ENCODE measurements around the gene MAD1L1.

The MAD1L1 gene

DNA sequence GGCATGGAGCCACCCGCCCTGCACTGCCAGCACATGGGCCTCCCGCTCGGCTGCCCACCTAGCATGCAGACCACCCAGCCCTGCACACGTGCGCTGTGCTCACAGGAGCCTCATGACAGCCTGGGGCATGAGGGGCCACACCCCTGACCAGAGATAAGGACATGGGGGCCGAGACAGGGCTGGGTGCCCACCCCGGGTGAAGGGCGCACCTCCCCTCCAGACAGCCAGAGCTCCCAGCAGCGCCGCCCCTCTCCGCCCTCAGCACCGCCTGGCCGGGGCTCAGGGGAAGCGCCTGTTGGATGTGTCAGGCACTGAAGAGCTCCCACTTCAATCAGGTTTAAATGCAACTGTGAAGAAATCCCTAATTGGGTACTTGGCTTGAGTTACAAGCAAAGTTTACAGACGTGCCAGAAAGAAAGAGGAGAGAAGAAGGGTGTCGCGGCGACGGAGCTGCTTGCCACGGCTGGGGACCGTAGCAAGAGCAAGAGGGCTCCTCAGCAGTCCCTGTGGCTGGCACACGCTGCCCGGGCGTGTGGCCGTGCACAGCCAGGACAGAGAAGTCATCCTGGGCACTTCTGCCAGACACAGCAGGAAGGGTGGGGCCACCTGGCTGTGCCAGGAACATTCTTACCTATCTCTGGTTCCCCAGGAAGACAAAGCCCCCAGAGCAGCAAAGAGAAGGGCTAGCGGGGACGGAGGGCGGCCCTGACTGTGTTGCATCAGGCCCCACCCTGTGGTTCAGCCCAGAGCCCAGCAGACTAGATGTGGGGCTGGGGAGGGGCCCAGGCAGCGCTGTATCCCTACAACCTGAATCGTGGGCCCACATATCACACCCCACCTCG, 315.3 kb downstream of the MAD1L1 start:
- DNase-seq = no peak

DNA sequence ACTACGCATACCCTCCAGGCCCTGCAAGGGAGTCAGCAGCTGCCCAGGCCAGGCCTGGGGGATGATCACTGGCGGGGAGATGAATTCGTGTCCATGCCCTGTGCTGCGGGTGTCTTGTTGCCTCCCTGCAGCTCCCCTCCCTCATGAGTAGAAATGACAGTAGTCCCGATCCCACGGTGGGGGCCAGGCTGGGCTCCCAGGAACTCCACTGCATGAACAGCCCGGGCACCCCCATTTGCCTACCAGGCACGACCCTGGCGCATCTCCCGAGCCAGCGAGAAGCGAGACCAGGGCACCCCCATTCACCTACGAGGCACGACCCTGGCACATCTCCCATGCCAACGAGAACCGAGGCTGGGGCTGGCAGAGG, 316.2 kb downstream of the MAD1L1 start:
- no peak for DNase-seq

DNA sequence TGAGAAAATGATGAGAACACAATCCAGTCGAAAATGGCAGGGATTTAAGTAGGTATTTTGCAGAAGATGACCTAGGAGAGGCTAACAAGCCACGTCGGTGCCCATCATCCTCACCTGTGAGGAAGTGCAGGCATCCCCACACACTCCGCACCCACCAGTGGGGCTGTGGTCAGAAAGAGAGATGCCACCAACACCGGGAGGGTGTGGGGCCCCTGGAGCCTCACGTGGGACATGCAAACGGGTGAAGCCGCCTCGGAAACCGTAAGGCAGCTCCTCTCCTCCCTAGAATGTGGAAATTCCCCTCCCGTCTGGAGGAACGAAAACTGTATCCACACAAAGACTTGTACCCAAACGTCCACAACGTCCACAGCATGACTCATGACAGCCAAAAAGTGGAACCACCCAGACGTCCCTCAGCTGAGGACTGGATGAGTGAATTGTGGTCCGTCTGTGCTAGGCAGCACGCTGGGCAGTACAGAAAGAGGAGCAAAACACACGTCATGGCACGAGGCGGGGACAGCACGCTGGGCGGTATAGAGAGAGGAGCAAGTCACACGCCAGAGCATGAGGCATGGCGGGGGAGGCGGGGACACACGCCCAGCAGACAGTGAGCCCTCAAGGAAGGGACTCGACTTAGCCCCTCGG, 316.7 kb downstream of the MAD1L1 start:
- no peak for DNase-seq

DNA sequence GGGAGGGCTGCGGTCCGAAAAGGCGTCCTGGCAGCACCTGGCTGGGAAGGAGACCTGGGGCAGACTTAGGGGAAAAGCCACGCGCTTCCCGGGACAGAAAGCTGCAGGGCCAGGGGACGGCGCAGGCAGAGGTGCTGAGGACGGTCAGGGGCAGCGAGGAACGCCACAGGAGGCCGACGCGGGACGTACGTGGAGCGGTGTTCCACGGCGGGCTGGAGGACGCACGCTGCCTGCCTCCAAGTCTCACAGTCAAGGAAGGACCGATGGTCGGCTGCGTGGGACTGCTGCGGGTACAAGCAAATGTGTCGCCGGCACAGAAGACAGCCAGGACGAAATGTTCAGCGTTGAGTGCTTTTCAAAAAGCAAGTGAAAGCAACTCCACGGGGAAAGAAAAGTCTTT, 317.4 kb downstream of the MAD1L1 start:
- DNase-seq = no peak

DNA sequence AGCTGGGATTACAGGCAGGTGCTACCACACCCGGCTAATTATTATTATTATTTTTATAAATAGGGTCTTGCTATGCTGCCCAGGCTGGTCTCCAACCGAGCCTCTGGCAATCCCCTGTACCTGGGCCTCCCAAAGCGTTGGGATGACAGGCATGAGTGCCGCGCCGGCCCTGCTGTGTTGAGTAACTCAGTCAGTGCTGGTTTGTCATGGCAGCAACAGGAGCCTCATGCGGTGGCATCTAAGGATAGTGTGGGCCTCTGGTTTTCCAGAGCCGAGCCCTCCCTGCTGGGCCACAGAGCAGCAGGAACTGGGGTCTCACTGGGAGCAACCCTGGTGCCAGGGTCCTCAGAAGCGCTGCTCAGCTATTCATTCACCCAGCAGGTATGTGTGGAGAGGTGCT, 318.0 kb downstream of the MAD1L1 start:
- DNase-seq = no peak

DNA sequence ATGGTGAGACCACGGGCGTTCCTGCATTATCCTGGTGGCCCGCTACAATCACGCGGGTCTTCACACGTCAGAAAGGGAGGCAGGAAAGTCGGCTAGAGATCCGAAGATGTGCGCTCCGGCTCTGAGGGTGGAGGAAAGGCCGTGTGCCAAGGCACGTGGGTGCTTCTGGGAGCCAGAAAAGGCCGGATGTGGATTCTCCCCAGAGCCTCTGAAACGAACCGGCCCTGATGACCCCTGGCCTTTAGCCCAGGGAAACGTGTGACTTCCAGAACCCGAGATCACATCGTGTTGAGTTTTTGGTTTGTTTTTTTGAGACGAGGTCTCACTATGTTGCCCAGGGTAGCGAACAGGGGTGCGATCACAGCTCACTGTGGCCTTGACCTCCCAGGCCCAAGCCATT, 318.4 kb downstream of the MAD1L1 start:
- no peak for DNase-seq

DNA sequence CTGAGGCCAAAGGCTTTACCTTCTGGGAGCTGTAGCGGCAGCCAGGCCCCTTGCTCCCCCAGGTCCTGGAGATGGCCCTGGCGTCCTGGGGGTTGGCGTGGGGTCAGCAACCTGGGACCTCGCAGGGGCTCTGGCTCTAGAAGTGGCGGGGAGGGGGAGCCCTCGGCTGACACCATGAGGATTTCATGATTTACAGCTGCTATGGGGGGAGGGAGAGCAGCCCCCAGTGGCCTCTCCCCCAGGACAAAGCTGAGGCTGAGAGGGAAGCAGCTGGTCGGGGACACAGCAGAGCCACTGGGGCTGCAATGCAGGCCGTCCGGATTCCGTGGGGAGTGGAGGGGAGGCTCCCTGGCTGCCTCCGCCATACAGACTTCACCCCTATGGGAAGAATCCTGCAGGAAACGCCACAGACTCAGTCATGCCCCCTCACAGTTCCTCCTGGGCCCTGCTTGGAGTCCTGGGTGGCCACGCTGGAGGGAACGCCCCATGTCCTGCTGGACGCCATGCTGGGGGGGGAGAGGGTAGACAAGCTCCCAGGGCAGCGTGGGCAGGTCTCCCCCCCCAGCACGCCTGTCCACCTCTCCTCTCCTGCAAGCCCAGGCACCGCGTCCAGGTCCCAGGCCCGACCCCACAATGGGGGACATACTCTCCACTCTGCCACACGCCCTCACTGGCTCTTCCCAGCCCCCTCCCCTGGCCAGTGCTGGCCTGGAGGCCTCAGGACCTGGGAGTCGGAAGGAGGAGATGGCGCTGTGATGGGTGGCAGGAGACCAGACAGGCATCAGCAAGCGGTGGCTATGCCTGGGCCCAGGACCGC, 319.1 kb downstream of the MAD1L1 start:
- no peak for DNase-seq

DNA sequence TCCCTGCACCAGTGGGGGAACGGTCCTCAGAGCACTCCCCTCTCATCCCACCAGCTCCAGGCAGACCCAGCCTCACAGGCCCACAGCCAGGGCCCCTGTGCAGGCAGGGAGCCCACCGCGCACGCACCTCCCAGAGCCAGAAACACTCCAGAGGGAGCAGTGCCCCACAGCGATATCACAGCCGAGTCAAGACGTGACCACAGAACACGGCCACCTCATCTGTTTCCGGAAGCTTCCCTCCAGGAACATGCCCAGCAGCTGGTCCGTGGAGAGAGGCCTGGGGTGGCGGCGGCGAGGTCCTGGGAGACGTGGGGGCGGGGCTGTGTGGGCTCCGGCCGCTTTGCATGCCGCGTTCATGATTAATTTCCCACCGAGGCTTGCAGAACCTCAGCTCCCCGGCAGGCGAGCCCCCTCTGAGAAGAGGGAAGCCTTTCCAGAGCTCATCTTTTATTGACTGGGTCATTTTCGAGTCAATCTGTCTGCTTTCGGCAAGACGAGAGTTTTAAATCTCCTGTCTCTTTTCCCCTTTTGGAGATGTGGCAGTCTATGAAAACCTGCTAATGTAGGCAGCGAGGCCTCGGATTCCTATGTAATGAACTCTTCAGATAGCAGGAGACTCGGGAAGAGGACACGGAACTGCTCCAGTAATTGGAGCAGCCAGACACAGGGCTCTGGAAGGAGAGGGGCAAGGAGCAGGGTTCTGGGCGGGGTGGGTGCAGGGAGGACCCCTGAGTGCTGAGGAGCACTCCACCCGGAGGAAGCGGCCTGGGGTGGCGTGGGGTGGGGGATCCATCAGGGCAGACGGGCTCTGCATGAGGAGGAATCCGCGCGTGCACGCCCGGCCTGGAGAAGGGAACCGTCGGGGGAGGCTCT, 319.9 kb downstream of the MAD1L1 start:
- no peak for DNase-seq

DNA sequence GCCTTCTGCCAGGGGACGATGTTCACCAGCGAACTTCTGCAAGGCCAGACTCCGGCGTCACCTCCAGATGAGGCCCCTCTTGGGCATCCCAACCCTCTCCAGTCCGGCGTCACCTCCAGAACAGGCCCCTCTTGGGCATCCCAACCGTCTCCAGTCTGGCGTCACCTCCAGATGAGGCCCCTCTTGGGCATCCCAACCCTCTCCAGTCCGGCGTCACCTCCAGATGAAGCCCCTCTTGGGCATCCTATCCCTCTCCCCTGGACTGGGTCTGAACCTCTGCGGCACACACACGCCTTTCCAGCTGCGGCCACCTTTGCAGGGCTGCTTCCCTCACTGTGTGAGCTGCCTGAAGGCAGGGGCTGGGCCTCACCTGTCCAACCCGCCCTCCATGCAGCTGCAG, 321.2 kb downstream of the MAD1L1 start:
- DNase-seq = no peak

DNA sequence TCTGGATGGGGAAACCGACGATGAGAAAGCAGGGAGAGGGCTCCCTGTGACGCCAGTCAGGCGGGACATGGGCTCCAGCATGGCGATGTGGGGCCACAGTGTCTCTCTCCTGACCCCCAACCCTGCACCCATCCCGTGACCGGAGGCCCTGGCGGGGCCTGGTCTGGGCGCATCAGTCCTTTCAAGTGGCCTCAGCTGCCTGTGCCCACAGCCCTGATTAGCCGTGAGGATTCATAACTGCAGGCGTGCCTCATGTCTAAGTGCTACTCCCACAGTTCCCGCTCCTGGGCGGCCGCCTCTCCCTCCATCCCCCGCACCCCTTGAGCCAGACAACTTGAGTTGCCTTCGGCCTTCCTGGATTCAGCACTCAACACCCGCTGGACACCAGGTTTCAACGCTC, 321.9 kb downstream of the MAD1L1 start:
- DNase-seq = no peak

DNA sequence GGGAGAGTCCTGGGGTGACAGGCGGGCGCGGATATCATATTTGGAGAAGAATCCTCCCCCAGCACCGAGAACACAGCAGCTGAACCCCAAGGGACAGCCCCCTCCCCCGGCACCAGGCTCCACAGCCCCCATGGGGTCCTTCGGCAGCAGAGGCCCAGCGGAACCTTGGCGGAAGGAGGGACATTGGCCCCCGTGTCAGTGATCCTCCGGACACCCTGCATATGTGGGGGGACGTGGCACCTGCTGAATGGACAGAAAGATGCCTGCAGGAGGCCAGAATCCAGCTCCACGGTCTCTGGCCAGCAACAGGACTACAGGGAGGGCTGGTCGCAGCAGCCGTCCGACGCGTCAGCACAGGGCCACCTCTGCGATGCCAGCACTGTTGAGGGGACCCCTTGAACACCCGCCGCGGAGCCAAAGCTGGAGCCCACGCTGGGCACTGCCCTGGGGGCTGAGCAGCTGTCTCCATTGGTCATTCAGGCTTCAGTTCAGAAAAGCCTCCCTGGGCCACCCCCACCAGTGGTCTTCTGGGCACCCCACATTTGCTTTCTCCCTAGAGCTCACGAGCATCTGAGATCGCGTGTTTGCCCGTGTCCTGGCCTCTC, 322.6 kb downstream of the MAD1L1 start:
- no peak for DNase-seq

DNA sequence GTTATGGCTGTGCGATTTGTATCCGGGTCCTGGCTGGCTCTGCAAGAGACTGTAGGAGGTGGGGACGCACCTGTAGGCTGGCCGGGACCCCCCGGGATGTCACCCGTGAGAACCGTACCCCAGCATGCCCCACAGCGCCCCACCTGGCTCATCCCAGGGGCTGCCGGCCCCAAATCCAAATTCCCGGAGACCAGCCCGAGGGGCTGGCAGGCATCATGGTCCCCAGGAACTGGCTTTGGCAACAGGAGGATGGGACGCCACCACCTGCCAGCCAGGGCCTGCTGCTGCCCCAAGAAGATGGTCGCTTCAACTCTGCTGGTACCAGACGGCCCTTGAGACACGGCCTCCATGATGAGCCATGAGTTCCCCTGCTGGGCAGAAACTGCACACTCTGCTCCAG, 323.3 kb downstream of the MAD1L1 start:
- no peak for DNase-seq

DNA sequence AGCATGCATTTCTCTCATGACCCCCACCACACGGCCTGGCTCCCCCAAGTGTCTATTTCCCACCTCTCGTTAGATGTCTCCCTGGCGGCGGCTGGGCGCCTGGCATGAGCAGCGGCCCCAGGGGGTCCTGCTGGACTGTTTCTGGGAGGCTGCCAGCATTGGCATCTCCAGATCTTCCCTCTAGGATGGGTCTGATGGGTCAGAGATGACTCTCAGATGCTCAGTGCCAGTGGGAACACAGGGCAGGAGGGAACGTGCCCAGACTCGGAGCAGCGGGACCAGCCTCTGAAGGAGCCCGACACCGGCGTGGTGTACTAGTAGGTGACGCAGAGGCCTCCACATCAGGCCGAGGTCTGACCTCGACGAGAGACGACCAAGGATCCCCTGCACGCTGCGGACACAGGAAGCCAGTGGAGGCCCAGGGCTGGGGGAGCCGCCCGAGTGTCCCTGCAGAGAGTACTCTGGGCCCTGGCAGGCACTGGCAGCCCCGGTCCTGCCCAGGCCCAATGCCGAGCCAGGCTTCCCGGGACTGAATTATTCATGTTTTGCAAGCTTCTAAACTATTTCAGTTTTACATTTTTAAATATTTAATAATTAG, 323.8 kb downstream of the MAD1L1 start:
- DNase-seq = no peak

DNA sequence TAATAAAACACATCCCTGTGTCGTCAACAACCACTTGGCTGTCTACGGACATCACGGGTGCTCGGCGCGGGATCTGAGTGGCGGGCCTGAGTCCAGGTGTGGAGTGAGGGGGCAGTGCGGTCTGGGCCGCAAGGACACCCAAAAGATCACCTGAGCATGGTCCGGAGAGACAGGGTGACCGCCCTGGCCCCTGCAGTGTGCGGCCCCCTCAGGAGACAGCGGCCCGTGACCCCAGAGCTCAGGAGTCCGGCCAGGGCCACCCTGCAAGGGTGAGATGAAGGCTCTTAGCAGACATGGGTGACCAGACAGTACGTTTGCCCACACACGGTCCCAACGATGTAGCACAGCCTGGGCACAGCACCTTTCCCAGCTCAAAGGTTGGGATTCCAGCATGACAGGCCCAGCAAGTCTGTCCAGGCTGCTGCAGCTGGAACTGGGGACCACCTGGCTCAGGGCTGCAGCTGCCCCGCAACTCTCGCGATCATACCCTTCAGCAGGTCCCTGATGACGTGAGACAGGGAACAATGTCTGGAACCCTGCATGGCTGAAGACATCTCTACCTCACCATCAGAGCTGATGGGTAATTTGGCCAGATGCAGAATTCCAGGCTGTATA, 324.9 kb downstream of the MAD1L1 start:
- DNase-seq = no peak

DNA sequence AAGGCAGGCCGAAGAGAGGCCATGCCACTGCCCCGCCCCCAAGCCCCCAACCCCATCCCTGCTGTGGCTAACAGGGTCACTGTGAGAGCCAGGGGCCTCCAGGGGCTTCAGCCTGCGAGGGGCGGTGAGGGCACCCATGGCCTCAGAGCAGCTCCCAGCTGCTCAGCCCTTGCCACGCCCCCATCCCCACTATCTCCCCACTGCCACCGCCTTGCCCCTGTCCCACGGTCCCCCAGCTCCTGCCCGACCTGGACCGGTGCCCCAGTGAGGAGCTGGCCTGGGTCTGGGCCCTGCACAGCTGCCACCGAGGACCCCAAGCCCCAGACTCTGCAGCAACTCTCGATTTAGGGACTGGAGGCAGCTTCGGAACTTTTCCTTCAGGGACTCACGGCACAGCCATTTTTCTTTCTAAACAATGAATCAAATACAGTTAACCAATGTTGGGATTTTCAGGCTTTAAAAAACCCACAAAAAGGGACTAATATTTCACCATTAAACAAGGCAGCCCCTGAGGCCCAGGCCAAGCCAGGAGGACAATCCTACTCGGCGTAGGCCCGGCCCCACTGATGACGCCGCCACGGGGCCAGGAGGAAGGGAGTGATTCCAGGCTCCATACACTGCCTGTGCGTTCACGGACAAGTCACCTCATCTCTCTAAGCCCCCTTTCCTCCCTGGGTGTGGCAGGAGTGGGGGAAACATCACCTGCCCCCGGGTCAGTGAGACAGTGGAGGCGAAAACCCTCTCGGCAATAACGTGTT, 325.6 kb downstream of the MAD1L1 start:
- no peak for DNase-seq

DNA sequence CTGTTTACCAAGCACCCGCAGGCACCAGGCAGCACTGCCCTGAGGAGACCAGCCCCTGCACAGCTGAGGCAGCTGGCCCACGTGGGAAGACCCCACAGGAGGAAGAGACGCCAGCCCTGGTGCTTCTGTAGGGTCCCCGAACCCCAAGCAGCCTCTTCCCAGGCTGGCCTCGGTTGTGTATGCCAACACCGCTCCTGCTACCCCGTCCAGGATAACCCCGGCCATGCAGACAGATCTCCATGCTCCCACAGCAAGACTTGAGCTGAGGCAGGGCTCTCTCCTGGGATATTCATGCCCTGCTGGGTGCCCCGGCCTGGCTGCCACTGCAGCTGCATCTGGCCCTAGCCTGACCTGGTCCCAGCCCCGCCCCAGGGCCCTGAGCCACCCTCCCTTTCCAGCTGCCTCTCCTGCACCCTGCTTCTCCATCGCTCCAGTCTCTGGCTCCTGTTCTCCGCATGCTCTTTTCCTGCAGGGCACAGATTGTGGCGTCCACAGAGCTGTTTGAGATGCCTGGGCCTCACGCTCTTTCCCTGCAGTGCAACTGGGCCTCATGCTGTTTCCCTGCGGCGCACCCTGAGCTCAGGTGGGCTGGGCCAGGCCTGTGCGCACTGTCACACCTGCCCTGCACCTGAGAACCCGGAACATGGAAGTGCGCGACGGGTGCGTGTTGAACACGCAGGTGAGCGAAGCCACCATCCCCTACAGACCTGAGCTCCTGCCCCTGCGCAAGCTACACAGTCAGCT, 326.5 kb downstream of the MAD1L1 start:
- no peak for DNase-seq

DNA sequence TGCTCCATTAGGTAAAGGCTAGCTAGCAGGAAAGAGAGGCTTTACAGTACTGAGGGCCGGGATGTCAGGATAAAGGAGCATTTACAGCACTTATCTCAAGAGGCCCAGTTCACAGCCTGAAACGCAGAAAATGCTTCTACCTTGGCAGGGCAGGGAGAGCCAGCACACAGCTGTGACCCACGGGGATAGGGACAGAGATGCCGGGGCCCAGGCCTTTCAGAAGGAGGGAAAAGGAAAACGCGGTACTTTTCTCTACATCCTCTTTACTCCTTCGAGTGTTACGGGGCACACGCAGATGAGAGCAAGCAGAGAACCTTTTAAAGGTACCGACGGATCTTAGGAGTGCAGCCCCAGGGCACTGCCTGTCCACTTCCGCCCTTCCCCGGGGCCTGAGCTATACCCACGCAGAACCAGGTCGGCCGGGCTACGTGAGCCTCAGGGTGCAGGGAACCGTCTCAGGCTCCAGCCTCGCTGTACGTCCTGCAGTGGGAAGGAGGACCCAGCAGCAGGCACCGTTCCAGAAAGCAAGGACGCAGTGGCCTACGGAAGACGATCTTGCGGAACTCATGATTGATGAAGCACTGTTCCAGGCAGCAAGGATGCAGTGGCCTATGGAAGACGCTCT, 330.4 kb downstream of the MAD1L1 start:
- DNase-seq = no peak

DNA sequence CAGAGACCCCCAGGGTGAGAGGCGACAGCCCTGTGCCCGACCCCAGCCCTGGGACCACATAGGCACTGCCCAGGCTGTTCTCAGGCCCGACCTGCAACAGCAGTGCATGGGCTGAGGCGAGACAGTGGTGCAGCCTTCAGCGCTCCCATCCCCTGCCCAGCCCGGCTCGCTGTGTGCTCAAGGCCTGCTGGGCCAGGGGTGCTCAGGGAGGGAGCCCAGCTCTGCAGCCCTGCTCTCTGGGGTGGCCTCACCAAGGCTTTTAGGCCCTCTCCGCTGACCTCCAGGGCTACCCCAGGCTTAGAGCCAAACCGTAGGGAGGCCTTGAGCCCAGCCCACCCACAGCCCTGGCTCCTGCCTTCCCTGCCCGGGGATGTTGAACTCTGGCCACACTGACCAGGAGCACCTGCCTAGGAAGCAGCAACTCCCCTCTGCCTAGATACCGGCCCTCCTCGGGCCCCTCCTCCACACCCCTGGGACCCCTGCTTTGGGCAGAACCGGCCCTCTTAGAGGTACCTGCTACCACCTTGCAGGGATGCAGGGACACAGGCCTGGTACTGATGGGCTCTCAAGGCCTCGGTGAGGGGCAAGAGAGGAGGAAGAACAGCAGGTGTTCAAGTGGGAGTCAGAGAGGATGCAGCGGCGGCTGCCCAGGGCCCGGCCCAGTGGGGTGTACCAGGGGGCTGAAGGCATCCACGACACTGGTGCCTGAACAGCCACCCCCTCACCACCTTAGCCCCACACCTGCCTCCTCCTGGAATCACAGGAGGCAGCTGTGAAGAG, 331.1 kb downstream of the MAD1L1 start:
- no peak for DNase-seq

DNA sequence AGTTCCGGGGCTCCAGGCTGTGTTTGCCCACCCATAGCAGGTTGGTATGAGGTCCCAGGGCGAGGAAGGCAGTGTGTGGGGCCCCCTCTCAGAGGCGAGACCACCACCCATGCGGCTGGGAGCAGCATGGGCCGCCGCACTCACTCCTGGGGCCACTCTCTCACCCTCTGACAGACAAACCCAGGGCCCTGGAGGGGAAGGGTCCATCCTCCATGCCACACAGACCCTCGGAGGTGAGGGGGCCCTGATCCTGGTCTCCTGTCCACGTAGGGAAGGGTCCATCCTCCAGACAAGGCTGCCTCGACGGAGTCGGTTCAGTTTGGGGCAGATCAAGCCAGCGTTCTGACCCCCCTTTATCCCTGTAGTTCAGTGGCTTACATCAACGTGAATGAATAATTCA, 331.9 kb downstream of the MAD1L1 start:
- no peak for DNase-seq
